Measurements from ENCODE around the gene ONECUT3.

The ONECUT3 gene

DNA sequence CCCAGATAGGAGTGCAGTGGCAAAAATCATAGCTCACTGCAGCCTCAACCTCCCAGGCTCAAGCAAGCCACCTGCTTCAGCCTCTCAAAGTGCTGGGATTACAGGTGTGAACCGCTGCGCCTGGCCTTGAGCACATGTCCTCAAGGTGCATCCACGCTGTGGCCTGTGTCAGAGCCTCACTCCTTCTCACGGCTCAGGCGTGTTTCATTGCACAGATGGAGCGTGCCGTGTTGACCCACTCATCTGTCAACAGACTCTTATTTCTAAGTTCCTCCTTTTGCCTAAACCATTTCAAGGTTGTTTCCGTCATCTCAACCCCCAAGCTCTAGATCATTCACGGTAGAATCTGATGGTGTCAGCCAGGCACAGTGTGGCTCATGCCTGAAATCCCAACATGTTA lies 30.6 kb downstream of the ONECUT3 start:
- H3K4me3 ChIP-seq (ENCODE audit: low read depth, low read length): no peak overlapping the region
- no peak for TF ChIP-seq CTCF (IDR thresholded peaks at IDR 0.05; ENCODE audit: low read depth, low read length)

GRCh38 chr19:1785310-1785709 lies 32.0 kb downstream of the ONECUT3 start:
- TF ChIP-seq CTCF (IDR thresholded peaks at IDR 0.05; ENCODE audit: low read depth, low read length): no peak
- no peak overlapping the region for H3K4me3 ChIP-seq (ENCODE audit: low read depth, low read length)

- no peak for TF ChIP-seq CTCF (IDR thresholded peaks at IDR 0.05; ENCODE audit: low read depth, low read length)
- no peak overlapping the region for H3K4me3 ChIP-seq (ENCODE audit: low read depth, low read length)
These were observed 33.4 kb downstream of the ONECUT3 start for GRCh38 chr19:1786668-1787067.

- H3K4me3 ChIP-seq (ENCODE audit: low read depth, low read length): no peak overlapping the region
- no peak for TF ChIP-seq CTCF (IDR thresholded peaks at IDR 0.05; ENCODE audit: low read depth, low read length)
These were observed 33.8 kb downstream of the ONECUT3 start for GRCh38 chr19:1787116-1787515.

DNA sequence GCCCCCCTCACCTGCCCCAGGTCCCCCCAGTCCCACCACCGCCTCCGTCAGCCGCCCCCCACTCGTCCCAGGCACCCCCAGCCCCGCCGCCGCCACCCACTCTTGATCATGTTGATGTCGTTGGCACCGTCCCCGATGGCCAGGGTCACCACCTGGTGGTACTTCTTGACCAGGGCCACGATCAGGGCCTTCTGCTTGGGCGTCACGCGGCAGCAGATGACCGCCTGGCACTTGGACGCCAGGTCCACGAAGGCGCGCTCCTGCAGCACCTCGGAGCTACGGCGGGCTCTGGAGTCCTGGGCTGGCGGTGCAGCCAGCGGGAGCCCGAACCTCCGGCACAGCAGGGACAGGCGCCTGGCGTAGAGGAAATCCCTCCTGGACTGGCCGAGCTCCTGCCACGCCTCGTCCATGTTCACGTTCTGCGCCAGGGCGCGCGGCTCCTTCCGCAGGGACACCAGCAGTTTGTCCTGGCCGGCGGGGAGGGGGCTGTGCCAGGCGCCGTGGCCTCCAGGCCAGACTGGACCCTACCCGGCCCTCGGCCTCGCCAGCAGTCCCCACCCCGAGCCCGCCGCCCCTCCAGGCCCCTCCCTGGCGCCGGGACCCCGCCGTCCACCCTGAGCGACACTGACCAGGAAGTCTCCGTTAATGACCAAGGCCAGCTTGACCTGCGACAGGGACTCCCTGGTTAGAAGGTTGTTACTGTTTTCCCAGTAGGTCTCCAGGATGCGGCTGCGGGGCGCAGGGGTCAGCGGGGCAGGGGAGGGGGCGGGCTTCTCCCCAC lies 36.1 kb downstream of the ONECUT3 start:
- H3K4me3 ChIP-seq (ENCODE audit: low read depth, low read length): no peak overlapping the region
- TF ChIP-seq CTCF (IDR thresholded peaks at IDR 0.05; ENCODE audit: low read depth, low read length): no peak

DNA sequence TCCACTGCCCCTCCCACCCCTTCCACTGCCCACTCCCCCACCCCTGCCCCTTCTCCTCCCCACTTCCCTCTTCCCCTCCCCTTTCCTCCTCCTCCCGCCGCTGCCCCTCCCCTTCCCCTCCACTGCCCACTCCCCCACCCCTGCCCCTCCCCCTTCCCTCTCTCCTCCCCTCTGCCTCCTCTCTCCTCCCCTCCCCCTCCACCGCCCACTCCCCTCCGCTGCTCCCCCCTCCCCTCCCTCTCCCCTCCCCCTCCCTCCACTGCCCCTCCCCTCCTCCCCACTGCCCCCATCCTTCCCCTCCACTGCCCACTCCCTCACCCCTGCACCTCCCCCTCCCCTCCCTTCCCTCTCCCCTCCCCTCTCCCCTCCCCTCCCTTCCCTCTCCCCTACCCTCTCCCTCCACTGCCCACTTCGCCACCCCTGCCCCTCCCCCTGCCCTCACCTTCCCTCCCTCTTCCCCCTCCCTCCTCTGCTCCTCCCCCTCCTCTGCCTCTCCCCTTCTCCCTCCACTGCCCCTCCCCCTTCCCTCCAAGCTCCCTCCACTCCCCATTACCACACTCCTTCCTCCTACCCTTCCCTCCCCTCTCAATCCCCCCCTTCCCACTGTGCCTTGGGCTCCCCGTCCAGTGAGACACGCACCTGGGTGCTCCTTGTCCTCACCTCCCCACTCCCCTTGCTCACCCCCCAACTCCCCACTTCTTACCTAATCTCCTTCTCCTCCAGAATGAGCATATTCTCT lies 36.9 kb downstream of the ONECUT3 start:
- no peak for TF ChIP-seq CTCF (IDR thresholded peaks at IDR 0.05; ENCODE audit: low read depth, low read length)
- no peak overlapping the region for H3K4me3 ChIP-seq (ENCODE audit: low read depth, low read length)

DNA sequence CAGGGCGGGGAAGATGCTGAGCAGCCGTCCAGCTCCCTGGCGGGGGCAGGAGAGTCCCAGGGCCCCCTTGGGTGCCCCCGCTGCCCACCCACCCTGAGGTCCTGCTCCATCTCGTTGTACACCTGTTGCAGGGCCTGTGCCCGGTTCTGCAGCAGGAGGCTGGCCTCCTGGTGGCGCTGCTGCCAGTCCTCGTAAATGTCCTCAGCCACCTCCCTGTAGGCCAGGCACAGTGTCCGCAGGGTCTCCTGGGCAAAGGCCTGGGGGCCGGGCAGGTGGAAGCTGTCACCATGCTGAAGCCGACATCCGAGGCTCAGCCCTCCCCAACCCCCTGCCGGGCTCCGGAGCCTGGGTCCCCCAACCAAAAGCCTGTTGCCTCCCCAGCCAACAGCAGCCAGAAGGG lies 38.6 kb downstream of the ONECUT3 start:
- no peak overlapping the region for H3K4me3 ChIP-seq (ENCODE audit: low read depth, low read length)
- no peak for TF ChIP-seq CTCF (IDR thresholded peaks at IDR 0.05; ENCODE audit: low read depth, low read length)

Data from WI38 (cell line).